Liver (tissue), 9 donors: ENCODE data around the gene ERVK3-1. TPM values are rescaled to one million over a fixed set of nuclear protein-coding genes. Genes with fewer than 3 reads are reported as not detected.

Experiments
- DNase-seq: peaks from one replicate; pipeline ENCODE4 v3.0.0-alpha.2; 2017; ENCODE audit warnings: low spot score
- H3K27ac ChIP-seq, 2 donors: one replicate each; pipeline ENCODE4 v1.7.0; 2013; ENCODE audit warnings: inconsistent platforms in 2 of 2, low read length in 2 of 2, control low read depth in 1 of 2, low read depth in 1 of 2, mild to moderate bottlenecking in 1 of 2
- H3K27me3 ChIP-seq, 4 donors: one replicate each; pipeline versions ENCODE4 v1.6.1 to v1.7.0; 2013; ENCODE audit warnings: low read length in 3 of 4, inconsistent platforms in 1 of 4, mild to moderate bottlenecking in 1 of 4, moderate library complexity in 1 of 4; ENCODE audit not compliant: control insufficient read depth in 4 of 4, insufficient read depth in 4 of 4
- H3K36me3 ChIP-seq, 4 donors: one replicate each; pipeline versions ENCODE4 v1.6.1 to v1.7.0; 2013; ENCODE audit warnings: low read length in 3 of 4, mild to moderate bottlenecking in 3 of 4, low read depth in 1 of 4, moderate library complexity in 1 of 4; ENCODE audit not compliant: control insufficient read depth in 4 of 4, insufficient read depth in 3 of 4
- H3K4me1 ChIP-seq, 4 donors: one replicate each; pipeline versions ENCODE4 v1.6.1 to v1.7.0; 2013; ENCODE audit warnings: low read length in 3 of 4, mild to moderate bottlenecking in 3 of 4, moderate library complexity in 1 of 4; ENCODE audit not compliant: control insufficient read depth in 4 of 4, insufficient read depth in 4 of 4
- H3K4me3 ChIP-seq, 3 donors: one replicate each; pipeline versions ENCODE4 v1.6.1 to v1.7.0; 2013; ENCODE audit warnings: low read length in 3 of 3, control low read depth in 1 of 3, low read depth in 1 of 3, mild to moderate bottlenecking in 1 of 3
- H3K9ac ChIP-seq, 2 donors: one replicate each; pipeline ENCODE4 v1.7.0; 2013; ENCODE audit warnings: low read length in 2 of 2, mild to moderate bottlenecking in 2 of 2, moderate library complexity in 2 of 2, control low read depth in 1 of 2, low read depth in 1 of 2
- H3K9me3 ChIP-seq, 4 donors: one replicate each; pipeline versions ENCODE4 v1.6.1 to v1.7.0; 2013; ENCODE audit warnings: low read length in 3 of 4; ENCODE audit not compliant: control insufficient read depth in 4 of 4
- EGR1 ChIP-seq, 2 donors: IDR thresholded peaks; 2 replicates each; pipeline ENCODE4 v1.6.1; 2016 to 2018; ENCODE audit warnings: antibody characterized with exemption in 2 of 2, low read depth in 2 of 2
- FOXA1 ChIP-seq: IDR thresholded peaks from 2 replicates; pipeline ENCODE4 v1.6.1; 2016; ENCODE audit warnings: antibody characterized with exemption
- FOXA2 ChIP-seq: IDR thresholded peaks from 2 replicates; pipeline ENCODE4 v1.6.1; 2016; ENCODE audit warnings: antibody characterized with exemption
- GABPA ChIP-seq, 2 donors: IDR thresholded peaks in 1 of 2; conservative IDR thresholded peaks in 1 of 2; 2 replicates each; pipeline ENCODE4 v1.6.1; 2016; ENCODE audit warnings: antibody characterized with exemption in 2 of 2, mild to moderate bottlenecking in 1 of 2, moderate library complexity in 1 of 2
- HNF4A ChIP-seq, 2 donors: conservative IDR thresholded peaks; 2 replicates each; pipeline ENCODE4 v1.6.1; 2016; ENCODE audit warnings: antibody characterized with exemption in 2 of 2, mild to moderate bottlenecking in 2 of 2
- HNF4G ChIP-seq: IDR thresholded peaks from 2 replicates; pipeline ENCODE4 v1.6.1; 2016; ENCODE audit warnings: antibody characterized with exemption
- JUND ChIP-seq, 2 donors: IDR thresholded peaks; 2 replicates each; pipeline ENCODE4 v1.6.1; 2016; ENCODE audit warnings: antibody characterized with exemption in 2 of 2
- NR2F2 ChIP-seq: IDR thresholded peaks from 2 replicates; pipeline ENCODE4 v1.6.1; 2016; ENCODE audit warnings: antibody characterized with exemption
- RAD21 ChIP-seq, 2 donors: IDR thresholded peaks; 2 replicates each; pipeline ENCODE4 v1.6.1; 2016; ENCODE audit warnings: antibody characterized with exemption in 2 of 2, mild to moderate bottlenecking in 2 of 2
- RXRA ChIP-seq, 2 donors: IDR thresholded peaks; 2 replicates each; pipeline ENCODE4 v1.6.1; 2017 to 2018; ENCODE audit warnings: antibody characterized with exemption in 2 of 2, mild to moderate bottlenecking in 1 of 2
- SP1 ChIP-seq: IDR thresholded peaks from 2 replicates; pipeline ENCODE4 v1.6.1; 2018; ENCODE audit warnings: antibody characterized with exemption, mild to moderate bottlenecking
- TAF1 ChIP-seq: conservative IDR thresholded peaks from 2 replicates; pipeline ENCODE4 v1.6.1; 2016; ENCODE audit warnings: antibody characterized with exemption, mild to moderate bottlenecking
- YY1 ChIP-seq: IDR thresholded peaks from 2 replicates; pipeline ENCODE4 v1.6.1; 2016; ENCODE audit warnings: antibody characterized with exemption, mild to moderate bottlenecking
- WGBS: extraction: QIAGEN DNeasy Blood & Tissue Kit; methylation state at CpG from one replicate; pipeline ENCODE4 v1.1.7; 2013; 5-methylcytosine and 5-hydroxymethylcytosine counted together
- polyA plus RNA-seq, 2 donors: library from polyadenylated mRNA; stranded (reverse) in 1 of 2; unstranded in 1 of 2; fragments of 200-250 nt in 1 of 2; fragments of >200 nt in 1 of 2; fragmentation: Nextera tagmentation in 1 of 2; extraction: Ambion mirVana in 1 of 2; gene quantifications; one replicate each; pipeline versions ENCODE4 v1.2.1 to v1.2.3, GENCODE V29; 2013 to 2015
- total RNA-seq, 2 donors: library from RNA; depleted of rRNA; stranded (reverse); fragments of >200 nt; gene quantifications; one replicate each; pipeline ENCODE4 v1.2.3, GENCODE V29; 2014
- TF ChIP-seq, protein P1 (sequence below): IDR thresholded peaks from 2 replicates; pipeline ENCODE4 v1.6.1; 2016; ENCODE audit warnings: antibody characterized with exemption
- TF ChIP-seq, protein P2 (sequence below): IDR thresholded peaks from 2 replicates; pipeline ENCODE4 v1.6.1; 2016; ENCODE audit warnings: antibody characterized with exemption, mild to moderate bottlenecking
- TF ChIP-seq, protein P3 (sequence below): IDR thresholded peaks from 2 replicates; pipeline ENCODE4 v1.6.1; 2016; ENCODE audit warnings: antibody characterized with exemption
- TF ChIP-seq, protein P4 (sequence below): fragments of 150-350 bp; IDR thresholded peaks from 2 replicates; pipeline ENCODE4 v1.5.1; 2017; ENCODE audit warnings: improper control_type of control experiment, low read depth, low read length; ENCODE audit not compliant: missing input control
- TF ChIP-seq, protein P5 (sequence below): IDR thresholded peaks from 2 replicates; pipeline ENCODE4 v1.6.1; 2016; ENCODE audit warnings: antibody characterized with exemption
- donor health status: healthy.
- donor health status: healthy.
- donor health status: healthy.
- donor health status: healthy.
- donor health status: healthy.

The ERVK3-1 gene
- total and polyA plus RNA-seq, 4 donors, result 17.6 to 31.7 (median 24.7) TPM

DNA sequence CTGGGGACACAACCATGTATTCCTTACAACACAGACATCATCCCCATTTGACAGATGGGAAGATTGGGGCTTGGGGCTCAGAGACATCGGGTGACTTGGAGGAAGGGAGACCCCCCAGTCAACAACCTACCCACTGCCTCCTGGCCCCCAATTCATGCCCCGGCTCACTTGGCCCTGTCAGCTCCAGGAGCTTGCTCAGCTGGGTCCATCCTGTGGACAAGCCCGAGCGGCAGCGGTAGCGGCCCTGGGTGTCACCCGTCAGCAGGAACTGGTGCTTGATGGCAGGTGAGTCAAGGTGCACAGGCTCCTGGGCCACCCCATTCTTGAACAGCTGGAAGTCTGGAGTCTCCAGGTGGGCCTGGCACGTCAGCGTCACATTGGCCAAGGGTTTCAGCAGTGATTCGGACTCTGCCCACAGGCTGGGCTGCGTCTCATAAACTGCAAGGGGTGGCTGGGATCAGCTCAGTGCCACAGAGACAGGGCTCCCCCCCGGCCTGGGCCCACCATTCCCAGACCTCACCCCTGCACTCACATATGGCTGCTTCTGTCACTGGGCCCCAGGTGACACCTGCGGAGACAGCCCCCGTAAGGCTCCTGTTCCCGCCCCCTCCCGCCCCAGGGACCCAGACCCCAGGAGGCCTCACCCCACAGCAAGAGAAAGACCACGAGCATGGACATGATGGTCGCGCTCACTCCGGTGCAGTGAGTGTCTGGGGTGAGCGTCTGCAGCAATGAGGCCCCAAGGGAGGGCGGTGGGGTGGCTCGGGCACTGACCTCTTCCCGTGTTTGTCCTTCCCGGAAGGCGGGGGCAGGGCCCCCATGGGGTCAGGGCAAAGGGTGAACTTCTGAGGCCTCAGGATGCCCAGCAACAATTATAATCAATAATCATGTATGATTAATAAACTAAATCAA, 47.8 kb downstream of the ERVK3-1 start, which contains the start of gene A1BG (continued):
- TF ChIP-seq HNF4G (peak; percentile 91), JUND (IDR thresholded peaks at IDR 0.05) (no peak)

DNA sequence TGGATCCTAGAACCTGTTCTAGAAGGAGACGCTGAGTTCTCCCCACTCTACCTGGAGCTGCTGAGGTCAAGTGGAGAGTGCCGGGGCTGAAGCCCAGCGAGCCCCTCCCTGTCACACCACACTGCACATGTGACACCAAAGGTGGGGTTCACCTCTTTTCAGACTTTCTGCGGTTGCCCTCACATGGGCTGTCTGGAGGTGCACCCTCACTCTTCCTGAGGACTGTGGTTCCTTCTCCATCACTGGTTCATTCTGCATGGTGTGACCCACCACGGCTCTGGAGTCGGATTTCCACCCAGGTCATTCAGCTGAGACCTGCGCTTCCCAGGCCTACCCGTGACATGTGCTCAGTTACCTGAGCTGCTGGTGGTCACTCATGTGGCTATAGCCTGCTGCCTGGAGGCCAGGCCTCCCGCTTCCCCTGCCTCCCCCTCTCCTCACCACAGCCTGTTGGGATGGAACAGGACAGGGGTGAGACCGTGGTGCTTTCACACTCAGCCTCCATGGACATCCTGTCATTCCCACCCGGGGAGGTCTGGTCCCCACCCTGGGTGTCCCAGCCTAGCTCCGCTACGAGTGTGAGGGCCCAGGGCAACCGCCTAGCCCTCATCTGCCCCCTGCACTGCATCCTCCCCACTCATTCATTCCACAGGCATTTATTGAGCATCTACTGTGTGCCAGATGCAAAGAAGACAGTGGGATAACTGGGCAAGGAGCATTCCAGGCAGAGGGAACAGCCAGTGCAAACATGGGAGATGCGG, 48.7 kb downstream of the ERVK3-1 start:
- no peaks in the 10 kb centered on the region for H3K36me3 ChIP-seq
- peak overlapping the region; percentile 3 to 14 for H3K27ac ChIP-seq
- DNase-seq, result no peak
- H3K4me1 ChIP-seq, result peaks cover 23 to 78% (median 58%) of the 10 kb centered on the region in 4 donors
- TF ChIP-seq HNF4A (conservative IDR thresholded peaks at IDR 0.05), result peak in 1 of 2 donors; percentile 6
- TF ChIP-seq GABPA (IDR thresholded peaks at IDR 0.05 in 1 of 2, conservative IDR thresholded peaks at IDR 0.05 in 1 of 2), result peak in 1 of 2 donors; percentile 5
- no peak for TF ChIP-seq NR2F2
- TF ChIP-seq, protein P1, sequence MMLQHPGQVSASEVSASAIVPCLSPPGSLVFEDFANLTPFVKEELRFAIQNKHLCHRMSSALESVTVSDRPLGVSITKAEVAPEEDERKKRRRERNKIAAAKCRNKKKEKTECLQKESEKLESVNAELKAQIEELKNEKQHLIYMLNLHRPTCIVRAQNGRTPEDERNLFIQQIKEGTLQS, result no peak
- TF ChIP-seq HNF4G, result no peak
- TF ChIP-seq RXRA (IDR thresholded peaks at IDR 0.05), result peak; percentile 3 to 35
- H3K4me3 ChIP-seq, result peak overlapping the region in 1 of 3 donors; percentile 20
- H3K9ac ChIP-seq, result no peak overlapping the region
- 71% methylated on average over 15 of the region's 15 CpGs for WGBS
- H3K9me3 ChIP-seq, result no peaks in the 10 kb centered on the region
- no peaks in the 10 kb centered on the region for H3K27me3 ChIP-seq

DNA sequence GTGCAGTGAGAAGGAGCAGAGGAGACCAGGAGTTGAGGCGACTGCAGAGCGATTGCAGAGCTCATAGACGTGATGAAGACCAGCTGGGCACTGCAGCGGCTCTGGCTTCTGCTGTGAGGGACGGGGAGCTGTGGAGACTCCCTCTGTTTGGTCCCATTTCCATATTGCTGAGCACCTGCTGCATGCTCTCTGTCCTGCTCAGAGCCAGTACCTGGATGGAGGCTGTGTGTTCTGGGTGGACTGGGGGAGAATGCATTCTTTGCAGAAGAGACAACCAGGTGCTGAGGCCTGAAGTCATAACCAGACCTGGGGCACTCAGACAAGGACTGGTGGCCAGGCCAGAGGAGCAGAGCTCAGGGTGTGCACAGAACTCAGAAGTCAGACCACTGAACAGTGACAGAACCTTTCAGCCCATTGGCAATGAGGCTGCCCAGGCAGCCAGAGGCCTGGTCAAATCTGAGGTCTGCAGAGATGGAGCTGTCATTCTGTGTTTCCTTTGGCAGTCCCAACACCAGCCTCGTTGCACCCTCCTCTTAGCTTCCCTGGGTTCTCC, 49.4 kb downstream of the ERVK3-1 start:
- no peaks in the 10 kb centered on the region for H3K27me3 ChIP-seq
- TF ChIP-seq HNF4G (no peak), GABPA (IDR thresholded peaks at IDR 0.05 in 1 of 2, conservative IDR thresholded peaks at IDR 0.05 in 1 of 2) (no peak), TAF1 (no peak), RAD21 (IDR thresholded peaks at IDR 0.05) (no peak), FOXA1 (no peak), YY1 (no peak), RXRA (IDR thresholded peaks at IDR 0.05) (no peak), FOXA2 (no peak), JUND (IDR thresholded peaks at IDR 0.05) (no peak), NR2F2 (no peak), SP1 (no peak), EGR1 (IDR thresholded peaks at IDR 0.05; ENCODE audit: low read depth in 2 of 2) (no peak), HNF4A (conservative IDR thresholded peaks at IDR 0.05) (no peak)
- TF ChIP-seq, protein P2, sequence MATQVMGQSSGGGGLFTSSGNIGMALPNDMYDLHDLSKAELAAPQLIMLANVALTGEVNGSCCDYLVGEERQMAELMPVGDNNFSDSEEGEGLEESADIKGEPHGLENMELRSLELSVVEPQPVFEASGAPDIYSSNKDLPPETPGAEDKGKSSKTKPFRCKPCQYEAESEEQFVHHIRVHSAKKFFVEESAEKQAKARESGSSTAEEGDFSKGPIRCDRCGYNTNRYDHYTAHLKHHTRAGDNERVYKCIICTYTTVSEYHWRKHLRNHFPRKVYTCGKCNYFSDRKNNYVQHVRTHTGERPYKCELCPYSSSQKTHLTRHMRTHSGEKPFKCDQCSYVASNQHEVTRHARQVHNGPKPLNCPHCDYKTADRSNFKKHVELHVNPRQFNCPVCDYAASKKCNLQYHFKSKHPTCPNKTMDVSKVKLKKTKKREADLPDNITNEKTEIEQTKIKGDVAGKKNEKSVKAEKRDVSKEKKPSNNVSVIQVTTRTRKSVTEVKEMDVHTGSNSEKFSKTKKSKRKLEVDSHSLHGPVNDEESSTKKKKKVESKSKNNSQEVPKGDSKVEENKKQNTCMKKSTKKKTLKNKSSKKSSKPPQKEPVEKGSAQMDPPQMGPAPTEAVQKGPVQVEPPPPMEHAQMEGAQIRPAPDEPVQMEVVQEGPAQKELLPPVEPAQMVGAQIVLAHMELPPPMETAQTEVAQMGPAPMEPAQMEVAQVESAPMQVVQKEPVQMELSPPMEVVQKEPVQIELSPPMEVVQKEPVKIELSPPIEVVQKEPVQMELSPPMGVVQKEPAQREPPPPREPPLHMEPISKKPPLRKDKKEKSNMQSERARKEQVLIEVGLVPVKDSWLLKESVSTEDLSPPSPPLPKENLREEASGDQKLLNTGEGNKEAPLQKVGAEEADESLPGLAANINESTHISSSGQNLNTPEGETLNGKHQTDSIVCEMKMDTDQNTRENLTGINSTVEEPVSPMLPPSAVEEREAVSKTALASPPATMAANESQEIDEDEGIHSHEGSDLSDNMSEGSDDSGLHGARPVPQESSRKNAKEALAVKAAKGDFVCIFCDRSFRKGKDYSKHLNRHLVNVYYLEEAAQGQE, result no peak
- TF ChIP-seq, protein P3, sequence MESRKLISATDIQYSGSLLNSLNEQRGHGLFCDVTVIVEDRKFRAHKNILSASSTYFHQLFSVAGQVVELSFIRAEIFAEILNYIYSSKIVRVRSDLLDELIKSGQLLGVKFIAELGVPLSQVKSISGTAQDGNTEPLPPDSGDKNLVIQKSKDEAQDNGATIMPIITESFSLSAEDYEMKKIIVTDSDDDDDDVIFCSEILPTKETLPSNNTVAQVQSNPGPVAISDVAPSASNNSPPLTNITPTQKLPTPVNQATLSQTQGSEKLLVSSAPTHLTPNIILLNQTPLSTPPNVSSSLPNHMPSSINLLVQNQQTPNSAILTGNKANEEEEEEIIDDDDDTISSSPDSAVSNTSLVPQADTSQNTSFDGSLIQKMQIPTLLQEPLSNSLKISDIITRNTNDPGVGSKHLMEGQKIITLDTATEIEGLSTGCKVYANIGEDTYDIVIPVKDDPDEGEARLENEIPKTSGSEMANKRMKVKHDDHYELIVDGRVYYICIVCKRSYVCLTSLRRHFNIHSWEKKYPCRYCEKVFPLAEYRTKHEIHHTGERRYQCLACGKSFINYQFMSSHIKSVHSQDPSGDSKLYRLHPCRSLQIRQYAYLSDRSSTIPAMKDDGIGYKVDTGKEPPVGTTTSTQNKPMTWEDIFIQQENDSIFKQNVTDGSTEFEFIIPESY, result no peak
- TF ChIP-seq, protein P4, sequence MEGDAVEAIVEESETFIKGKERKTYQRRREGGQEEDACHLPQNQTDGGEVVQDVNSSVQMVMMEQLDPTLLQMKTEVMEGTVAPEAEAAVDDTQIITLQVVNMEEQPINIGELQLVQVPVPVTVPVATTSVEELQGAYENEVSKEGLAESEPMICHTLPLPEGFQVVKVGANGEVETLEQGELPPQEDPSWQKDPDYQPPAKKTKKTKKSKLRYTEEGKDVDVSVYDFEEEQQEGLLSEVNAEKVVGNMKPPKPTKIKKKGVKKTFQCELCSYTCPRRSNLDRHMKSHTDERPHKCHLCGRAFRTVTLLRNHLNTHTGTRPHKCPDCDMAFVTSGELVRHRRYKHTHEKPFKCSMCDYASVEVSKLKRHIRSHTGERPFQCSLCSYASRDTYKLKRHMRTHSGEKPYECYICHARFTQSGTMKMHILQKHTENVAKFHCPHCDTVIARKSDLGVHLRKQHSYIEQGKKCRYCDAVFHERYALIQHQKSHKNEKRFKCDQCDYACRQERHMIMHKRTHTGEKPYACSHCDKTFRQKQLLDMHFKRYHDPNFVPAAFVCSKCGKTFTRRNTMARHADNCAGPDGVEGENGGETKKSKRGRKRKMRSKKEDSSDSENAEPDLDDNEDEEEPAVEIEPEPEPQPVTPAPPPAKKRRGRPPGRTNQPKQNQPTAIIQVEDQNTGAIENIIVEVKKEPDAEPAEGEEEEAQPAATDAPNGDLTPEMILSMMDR, result no peak
- TF ChIP-seq, protein P5, sequence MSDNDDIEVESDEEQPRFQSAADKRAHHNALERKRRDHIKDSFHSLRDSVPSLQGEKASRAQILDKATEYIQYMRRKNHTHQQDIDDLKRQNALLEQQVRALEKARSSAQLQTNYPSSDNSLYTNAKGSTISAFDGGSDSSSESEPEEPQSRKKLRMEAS, result no peak
- TF ChIP-seq, protein P1, result no peak
- no peaks in the 10 kb centered on the region for H3K9me3 ChIP-seq
- no peak overlapping the region for H3K27ac ChIP-seq
- H3K4me3 ChIP-seq, result no peak overlapping the region
- H3K9ac ChIP-seq, result no peak overlapping the region
- 87% methylated on average over 6 of the region's 6 CpGs for WGBS
- H3K4me1 ChIP-seq, result peaks cover 23 to 72% (median 53%) of the 10 kb centered on the region in 4 donors
- DNase-seq, result no peak
- no peaks in the 10 kb centered on the region for H3K36me3 ChIP-seq
